Cardiac muscle cell (in vitro differentiated cells and primary cell): ENCODE results near the gene MEGF9. TPM values are rescaled to one million over a fixed set of nuclear protein-coding genes. Genes with fewer than 3 reads are reported as not detected.

Experiments used
- DNase-seq, 2 donors: peaks; one replicate each; pipeline versions ENCODE4 v3.0.0 to v3.0.0-alpha.2; 2010 to 2017; ENCODE audit warnings: low read depth in 1 of 2, low spot score in 1 of 2
- H3K27ac ChIP-seq: fragments of 200-600 bp; sonication (generic); 2 replicates; pipeline ENCODE4 v1.5.1; 2016
- H3K27me3 ChIP-seq: fragments of 200-600 bp; sonication (generic); 2 replicates; pipeline ENCODE4 v1.6.0; 2016; ENCODE audit warnings: control low read depth
- H3K36me3 ChIP-seq: fragments of 200-600 bp; sonication (generic); 2 replicates; pipeline ENCODE4 v1.5.1; 2016; ENCODE audit warnings: control low read depth
- H3K4me1 ChIP-seq: fragments of 200-600 bp; sonication (generic); 2 replicates; pipeline ENCODE4 v1.8.1; 2017; ENCODE audit warnings: low read depth, mild to moderate bottlenecking, mixed run types
- H3K4me3 ChIP-seq: fragments of 200-600 bp; sonication (generic); 2 replicates; pipeline ENCODE4 v1.5.1; 2016; ENCODE audit warnings: mild to moderate bottlenecking
- H3K9me3 ChIP-seq: fragments of 200-600 bp; sonication (generic); 2 replicates; pipeline ENCODE4 v1.5.1; 2017; ENCODE audit warnings: low read depth, mild to moderate bottlenecking, control low read depth
- CTCF ChIP-seq: IDR thresholded peaks from 2 replicates; pipeline ENCODE4 v1.5.1; 2012; ENCODE audit warnings: low read depth, mild to moderate bottlenecking, low read length
- polyA plus RNA-seq: library from polyadenylated mRNA; unstranded; fragments of >200 nt; fragmentation: Nextera tagmentation; extraction: Ambion mirVana; gene quantifications from 2 replicates; pipeline ENCODE4 v1.2.1, GENCODE V29; 2016
- total RNA-seq: library from RNA; depleted of rRNA; stranded (reverse); fragments of >200 nt; gene quantifications from 2 replicates; pipeline ENCODE4 v1.2.3, GENCODE V29; 2016

MEGF9 gene
- total and polyA plus RNA-seq, 2 experiments from 2014 or later: 0.60 to 1.8 TPM

DNA sequence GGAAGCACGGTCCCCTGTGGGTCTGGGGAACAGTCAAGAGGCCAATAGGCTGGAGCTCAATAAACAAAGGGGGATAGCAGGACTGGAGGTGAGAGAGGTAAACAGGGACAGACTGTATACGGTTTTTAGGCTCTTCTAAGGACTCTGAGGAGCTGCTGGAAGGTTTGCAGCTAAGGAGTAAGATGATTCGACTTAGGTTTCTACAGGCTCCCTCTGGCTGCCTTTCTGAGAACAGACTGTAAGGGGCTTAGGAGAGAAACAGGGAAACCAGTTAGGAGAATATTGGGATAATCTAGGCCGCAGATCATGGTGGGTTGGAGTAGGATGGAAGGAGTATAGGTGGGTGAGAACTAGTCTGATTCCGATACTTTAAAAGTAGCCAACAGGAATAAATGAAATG, 144.7 kb downstream of the MEGF9 start:
- no peak overlapping the region for H3K4me3 ChIP-seq
- no peaks in the 10 kb centered on the region for H3K9me3 ChIP-seq
- no peaks in the 10 kb centered on the region for H3K27me3 ChIP-seq
- DNase-seq: no peak
- H3K36me3 ChIP-seq: peaks cover 41% of the 10 kb centered on the region
- no peak for TF ChIP-seq CTCF
- H3K4me1 ChIP-seq: no peaks in the 10 kb centered on the region
- H3K27ac ChIP-seq: no peak overlapping the region

DNA sequence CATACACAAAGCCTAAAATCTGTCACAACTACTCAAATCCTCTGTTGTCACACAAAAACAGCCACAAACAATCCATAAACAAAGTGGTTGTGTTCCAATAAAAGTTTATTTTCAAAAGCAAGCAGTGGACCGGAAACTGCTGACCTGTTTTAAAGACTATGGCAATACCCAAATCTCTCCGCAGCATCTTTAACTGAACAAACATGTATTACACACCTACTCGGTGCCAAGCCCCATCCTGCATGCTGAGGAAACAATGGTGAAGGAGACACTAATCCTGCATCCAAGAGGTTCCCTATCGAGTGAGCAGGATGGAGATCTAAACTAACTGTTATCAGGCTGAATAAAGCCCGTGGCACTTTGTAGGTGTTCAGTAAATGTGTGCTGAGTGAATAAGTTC, 145.5 kb downstream of the MEGF9 start:
- DNase-seq: no peak
- no peaks in the 10 kb centered on the region for H3K9me3 ChIP-seq
- H3K27me3 ChIP-seq: no peaks in the 10 kb centered on the region
- TF ChIP-seq CTCF: no peak
- no peak overlapping the region for H3K27ac ChIP-seq
- no peak overlapping the region for H3K4me3 ChIP-seq
- peaks cover 41% of the 10 kb centered on the region for H3K36me3 ChIP-seq
- no peaks in the 10 kb centered on the region for H3K4me1 ChIP-seq

GRCh38 chr9:120567874-120568273, 146.4 kb downstream of the MEGF9 start:
- H3K36me3 ChIP-seq: peaks cover 41% of the 10 kb centered on the region
- TF ChIP-seq CTCF: no peak
- no peak overlapping the region for H3K4me3 ChIP-seq

DNA sequence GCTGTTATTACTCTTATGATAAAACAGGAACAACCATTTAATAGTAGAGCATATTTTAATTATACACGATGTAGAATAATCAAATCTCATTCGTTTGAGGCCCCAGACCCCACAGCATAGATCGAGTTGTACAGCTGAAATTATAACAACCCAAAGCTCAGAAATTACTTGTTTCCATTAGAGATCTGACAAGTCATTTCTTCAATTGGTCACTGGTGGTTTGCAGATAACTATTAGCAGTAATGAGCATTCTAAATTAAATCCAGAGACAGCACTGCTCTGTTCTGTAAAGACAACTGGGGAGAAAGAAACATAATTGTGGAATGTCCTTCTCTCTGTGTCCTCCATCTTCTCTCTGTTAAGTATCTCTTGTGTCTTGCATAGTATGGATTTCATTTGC, 147.2 kb downstream of the MEGF9 start:
- Histone ChIP-seq H3K4me1 (no peaks in the 10 kb centered on the region), H3K27me3 (no peaks in the 10 kb centered on the region), H3K9me3 (no peaks in the 10 kb centered on the region), H3K27ac (no peak overlapping the region), H3K4me3 (no peak overlapping the region), H3K36me3 (peaks cover 41% of the 10 kb centered on the region)
- no peak for TF ChIP-seq CTCF
- no peak for DNase-seq

More at GRCh38 chr9:120567874-120568273, 146.4 kb downstream of the MEGF9 start:
- H3K27ac ChIP-seq: no peak overlapping the region
- no peaks in the 10 kb centered on the region for H3K4me1 ChIP-seq
- no peaks in the 10 kb centered on the region for H3K9me3 ChIP-seq
- DNase-seq: no peak
- no peaks in the 10 kb centered on the region for H3K27me3 ChIP-seq

- Histone ChIP-seq H3K36me3 (peaks cover 23% of the 10 kb centered on the region), H3K4me1 (no peaks in the 10 kb centered on the region), H3K4me3 (no peak overlapping the region), H3K27me3 (no peaks in the 10 kb centered on the region), H3K9me3 (no peaks in the 10 kb centered on the region), H3K27ac (no peak overlapping the region)
- no peak for DNase-seq
- TF ChIP-seq CTCF: no peak
Measured at GRCh38 chr9:120564589-120564988, 149.7 kb downstream of the MEGF9 start.
